ENCODE results near the gene GOLGA6B.
"Not testable (repeated sequence)": the region's sequence is repeated elsewhere in the genome, so short reads cannot be mapped to it uniquely, and the experiment has no call there.

GRCh38 chr15:72669803-72670202 lies 15.3 kb downstream of the GOLGA6B start:
- not testable (repeated sequence) for TF ChIP-seq SUZ12 (IDR thresholded peaks at IDR 0.05; ENCODE audit: extremely low read depth, insufficient read depth, insufficient read length); ZNF274 (IDR thresholded peaks at IDR 0.05; ENCODE audit: low read depth, low read length); YY1 (IDR thresholded peaks at IDR 0.05; ENCODE audit: insufficient read depth, insufficient read length)

All from NT2/D1 (cell line).